LoVo (cell line): ENCODE data around the gene DECR2.
A peak's percentile ranks its signal among the peaks of the same experiment; 100 is the strongest.
"Not testable (repeated sequence)": the region's sequence is repeated elsewhere in the genome, so short reads cannot be mapped to it uniquely, and the experiment has no call there.

Experiments
- DNase-seq: peaks from one replicate; pipeline ENCODE4 v3.0.0-alpha.2; 2016; ENCODE audit warnings: low spot score

The DECR2 gene

GRCh38 chr16:379183-379960, 22.3 kb upstream of the DECR2 start:
- no peak for DNase-seq

DNA sequence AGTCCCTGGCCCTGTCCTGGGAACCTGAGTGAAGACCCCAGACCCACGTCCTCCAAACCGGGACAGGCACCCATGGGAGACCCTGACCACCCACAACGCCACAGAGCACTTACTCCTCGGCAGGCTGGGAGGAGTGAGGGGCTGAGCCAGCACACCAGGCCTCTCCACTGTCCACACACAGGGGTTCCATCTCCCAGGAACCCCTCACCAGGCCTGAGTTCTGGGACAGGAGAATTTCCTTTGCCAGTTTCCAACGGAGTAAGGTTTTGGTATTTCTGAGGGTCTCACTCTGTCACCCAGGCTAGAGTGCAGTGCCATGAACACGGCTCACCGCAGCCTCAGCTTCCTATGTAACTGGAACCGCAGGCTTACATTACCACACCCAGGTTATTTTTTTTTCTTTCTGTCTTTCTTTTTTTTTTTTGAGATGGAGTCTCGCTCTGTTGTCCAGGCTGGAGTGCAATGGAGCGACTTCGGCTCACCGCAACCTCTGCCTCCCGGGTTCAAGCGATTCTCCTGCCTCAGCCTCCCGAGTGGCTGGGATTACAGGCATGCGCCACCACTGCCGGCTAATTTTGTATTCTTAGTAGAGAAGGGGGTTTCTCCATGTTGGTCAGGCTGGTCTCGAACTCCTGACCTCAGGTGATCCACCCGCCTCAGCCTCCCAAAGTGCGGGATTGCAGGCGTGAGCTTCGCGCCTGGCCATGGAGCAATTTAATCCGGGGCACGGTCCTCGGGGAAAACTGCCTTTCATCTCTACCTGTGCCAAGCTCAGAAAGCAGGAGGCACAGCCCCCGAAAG, 21.5 kb upstream of the DECR2 start:
- no peak for DNase-seq

- DNase-seq, result no peak
Observed at GRCh38 chr16:380762-381011, 21.0 kb upstream of the DECR2 start.

DNA sequence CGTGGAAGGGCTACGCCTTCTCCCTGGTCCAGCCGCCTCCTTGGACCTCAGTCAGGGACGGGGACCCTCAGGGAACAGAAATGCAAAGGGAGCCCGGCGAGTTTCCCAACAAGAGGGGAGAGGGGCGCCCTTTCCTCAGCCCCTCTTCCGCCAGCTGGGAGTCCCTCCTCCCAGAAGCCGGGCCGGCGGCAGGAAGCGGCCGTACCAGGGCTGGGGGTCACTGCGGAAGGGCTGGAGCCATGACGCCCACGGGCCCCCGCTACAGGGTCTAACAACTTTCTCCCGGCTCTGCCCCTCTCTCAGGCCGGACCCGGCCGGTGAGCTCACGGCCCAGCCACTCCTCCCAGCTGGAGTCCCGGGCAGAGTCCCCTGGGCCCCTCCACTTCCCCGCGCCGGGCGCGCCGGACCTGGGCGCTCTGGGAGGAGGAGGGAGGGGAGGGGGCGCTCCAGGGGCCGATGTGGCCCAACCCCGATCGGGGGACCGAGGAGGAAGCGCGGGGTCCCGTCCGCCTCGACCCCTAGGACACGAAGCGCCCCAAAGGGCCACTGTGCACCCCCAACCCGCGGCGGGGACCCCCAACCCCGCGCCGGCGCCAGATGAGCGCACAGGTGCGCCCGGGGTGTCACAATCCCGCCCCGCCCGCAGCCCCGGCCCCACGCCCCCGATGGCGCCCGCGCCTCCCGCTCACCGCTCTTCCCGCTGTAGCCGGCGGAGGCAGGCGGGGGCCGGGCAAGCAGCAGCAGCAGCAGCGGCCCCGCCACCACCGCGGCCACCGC, 20.5 kb upstream of the DECR2 start:
- no peak for DNase-seq

DNA sequence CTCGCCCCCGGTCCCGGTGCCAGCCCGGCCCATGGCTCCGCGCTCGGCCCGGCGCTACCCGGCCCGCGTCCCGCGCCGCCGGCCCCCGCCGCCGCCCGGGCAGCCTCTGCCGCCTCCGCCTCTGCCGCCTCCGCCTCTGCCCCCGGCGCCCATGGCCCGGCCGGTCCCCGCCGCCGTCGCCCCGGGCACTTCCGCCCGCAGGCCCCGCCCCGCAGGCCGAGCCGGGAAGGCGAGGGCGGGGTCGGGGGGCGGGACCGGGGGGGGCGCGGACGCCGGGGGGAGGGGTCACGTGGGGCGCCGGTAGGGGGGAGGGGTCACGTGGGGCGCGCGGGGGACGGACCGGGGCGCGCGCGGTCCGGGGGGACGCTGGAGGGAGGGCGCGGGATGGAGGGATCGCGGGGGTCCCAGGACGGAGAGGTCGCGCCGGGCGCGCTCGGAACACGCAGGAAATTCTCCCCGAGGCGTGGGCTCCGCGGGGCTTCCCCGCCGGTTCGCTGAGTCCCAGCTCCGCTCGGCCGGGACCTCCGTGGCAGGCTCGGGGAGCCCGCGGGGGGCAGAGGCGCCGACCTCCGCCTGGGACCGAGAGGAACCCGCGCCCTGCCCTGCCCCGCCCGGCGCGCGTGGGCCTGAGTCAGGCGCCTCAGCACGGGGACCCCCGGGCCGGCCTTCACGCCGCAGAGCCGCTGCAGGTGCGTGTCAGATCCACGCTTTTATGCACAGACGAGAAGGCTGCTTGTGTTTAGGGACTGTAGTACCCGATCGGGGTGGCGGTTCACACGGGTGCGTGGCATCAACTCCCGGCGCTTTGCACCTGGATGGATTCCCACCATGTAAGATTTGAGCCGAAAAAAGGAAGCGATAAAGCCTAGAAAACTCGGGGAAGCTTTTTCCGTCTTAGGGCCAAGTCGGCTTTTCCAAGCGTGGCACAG, 19.6 kb upstream of the DECR2 start, which contains the start of gene PGAP6:
Gene PGAP6, minus strand, starts transcription at position 190 of the 929 bp plus-strand sequence. Its CDS starts 157 bp downstream, at position 33.
- peak; percentile 75 for DNase-seq

DNA sequence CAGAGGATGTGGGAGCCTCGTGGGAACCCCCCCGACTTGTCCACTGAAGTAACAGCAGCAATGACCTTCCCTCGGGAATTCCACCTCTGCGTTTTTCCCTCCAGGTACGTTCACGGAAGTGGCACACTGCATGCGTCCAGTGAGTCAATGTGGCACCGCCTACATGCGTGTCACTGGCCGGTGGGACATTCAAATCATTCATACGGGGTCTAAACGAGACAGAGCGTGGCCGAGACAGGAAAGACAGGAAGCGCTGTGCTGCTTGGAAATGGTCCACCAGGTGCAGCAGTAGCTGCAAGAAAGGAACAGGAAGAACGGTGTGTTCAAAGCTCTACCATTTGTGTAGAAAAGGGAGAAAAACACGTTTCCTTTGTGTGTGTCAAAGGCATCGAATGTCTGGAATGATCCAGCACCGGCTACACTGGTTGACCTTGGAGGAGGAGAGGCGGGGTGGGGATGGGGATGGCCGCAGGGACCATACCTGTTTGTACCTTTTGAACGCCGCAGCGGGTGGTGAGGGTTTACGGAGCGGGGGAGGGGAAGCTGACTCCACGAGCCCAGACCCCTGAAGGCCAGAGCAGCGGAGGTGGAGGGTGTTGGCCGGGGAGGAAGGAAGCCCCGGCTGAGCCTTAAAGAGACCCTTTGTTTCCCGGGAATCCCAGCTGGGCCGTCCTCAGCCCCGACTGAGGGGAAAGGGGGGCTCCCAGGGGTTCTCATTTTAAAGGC, 18.2 kb upstream of the DECR2 start:
- no peak for DNase-seq

DNA sequence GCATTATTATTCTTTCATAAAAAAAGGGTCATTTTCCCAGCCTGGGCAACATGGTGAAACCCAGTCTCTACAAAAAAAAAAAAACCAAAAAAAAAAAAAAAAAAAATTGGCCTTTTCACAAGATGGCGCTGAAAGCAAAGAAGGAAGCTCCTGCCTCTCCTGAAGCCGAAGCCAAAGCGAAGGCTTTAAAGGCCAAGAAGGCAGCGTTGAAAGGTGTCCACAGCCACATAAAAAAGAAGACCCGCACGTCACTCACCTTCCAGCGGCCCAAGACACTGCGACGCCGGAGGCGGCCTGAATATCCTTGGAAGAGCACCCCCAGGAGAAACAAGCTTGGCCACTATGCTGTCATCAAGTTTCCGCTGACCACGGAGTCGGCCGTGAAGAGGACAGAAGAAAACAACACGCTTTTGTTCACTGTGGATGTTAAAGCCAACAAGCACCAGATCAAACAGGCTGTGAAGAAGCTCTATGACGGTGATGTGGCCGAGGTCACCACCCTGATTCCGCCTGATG, 15.0 kb upstream of the DECR2 start:
- DNase-seq, result no peak

DNA sequence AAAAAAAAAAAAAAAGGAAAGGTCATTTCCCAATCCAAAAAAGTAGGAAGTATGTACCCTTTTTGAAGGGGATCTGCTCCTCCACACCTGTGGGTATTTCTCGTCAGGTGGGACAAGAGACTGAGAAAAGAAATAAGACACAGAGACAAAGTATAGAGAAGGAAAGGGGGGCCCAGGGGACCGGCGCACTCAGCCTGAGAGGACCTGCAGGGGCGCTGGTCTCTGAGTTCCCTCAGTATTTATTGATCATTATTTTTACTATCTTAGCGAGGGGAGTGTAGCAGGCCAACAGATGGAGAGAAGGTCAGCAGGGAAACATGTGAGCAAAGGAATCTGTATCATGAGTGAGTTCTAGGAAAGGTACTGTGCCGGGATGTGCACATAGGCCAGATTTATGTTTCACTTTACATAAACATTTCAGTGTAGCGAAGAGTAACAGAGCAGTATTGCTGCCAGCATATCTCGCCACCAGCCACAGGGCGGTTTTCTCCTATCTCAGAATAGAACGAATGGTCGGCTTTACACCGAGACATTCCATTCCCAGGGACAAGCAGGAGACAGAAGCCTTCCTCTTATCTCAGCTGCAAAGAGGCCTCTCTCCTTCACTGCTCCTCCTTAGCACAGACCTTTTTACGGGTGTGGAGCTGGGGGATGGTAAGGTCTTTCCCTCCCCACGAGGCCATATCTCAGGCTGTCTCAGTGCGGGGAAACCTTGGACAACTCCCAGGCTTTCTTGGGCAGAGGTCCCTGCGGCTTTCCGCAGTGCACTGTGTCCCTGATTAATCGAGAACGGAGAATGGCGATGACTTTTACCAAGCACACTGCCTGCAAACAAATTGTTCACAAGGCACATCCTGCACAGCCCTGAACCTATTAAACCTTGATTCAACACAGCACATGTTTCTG, 13.7 kb upstream of the DECR2 start:
- not testable (repeated sequence) for DNase-seq

- no peak for DNase-seq
Observed at GRCh38 chr16:389352-389751, 12.3 kb upstream of the DECR2 start.

GRCh38 chr16:391885-392335, 9.8 kb upstream of the DECR2 start:
- no peak for DNase-seq

DNA sequence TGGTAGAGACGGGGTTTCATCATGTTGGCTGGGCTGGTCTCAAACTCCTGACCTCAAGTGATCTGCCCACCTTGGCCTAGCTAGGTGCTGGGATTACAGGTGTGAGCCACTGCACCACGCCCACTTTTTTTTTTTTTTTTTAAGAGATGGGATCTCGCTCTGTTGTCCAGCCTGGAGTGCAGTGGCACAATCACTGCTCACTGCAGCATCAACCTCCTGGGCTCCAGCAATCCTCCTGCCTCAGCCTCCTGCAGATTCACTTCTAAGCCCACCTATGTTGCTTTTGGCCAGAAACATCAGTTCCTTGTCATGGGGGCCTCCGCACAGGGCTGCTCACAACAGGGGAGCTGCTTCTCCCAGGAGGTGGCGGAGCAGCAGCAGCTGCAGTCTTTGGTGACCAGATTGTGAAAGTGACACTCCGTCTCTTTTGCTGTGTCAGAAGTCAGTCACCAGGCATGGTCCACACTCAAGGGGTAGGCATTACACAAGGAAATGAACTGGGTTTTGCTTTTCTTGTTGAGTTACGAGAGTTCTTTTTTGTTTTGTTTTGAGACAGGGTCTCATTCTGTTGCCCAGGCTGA, 9.1 kb upstream of the DECR2 start:
- no peak for DNase-seq

DNA sequence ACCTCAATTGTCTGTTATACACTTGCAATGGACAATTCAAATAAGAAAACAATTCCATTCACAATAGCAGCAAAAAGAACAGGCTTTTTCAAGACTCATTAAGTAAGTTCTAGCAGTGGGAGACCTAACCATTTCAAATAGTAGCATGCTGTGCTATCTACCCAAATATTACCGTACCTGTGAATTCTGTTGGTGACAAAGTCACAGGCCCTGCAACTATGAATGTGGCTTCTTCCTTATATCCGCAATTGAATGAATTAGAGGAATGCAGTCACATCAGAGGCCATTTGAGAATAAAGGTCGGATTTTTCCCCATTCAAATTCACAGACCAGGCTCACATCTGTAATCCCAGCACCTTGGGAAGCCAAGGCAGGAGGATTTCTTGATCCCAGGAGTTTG, 5.5 kb upstream of the DECR2 start:
- DNase-seq, result no peak

DNA sequence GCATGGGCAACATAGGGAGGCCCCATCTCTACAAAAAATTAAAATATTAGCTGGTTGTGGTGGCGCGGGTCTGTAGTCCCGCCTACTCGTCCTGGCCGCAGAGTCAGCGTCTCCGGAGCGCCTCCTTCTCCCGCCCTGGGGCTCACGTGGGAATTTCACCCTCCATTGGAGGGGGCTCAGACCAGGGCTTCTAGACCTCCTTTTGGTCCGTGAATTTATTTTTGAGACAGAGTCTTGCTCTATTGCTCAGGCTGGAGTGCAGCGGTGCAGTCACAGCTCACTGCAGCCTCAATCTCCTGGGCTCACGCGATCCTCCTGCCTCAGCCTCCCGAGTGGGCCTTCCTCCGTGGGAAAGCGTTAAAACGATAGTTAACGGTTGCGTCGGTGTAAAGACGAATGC, 5.1 kb upstream of the DECR2 start:
- no peak for DNase-seq

GRCh38 chr16:397135-397661, 4.5 kb upstream of the DECR2 start, which contains the start of gene NME4:
TSS of gene NME4 (plus strand) at chr16:397199. CDS start at chr16:397223, 24 bp downstream.
- no peak for DNase-seq

DNA sequence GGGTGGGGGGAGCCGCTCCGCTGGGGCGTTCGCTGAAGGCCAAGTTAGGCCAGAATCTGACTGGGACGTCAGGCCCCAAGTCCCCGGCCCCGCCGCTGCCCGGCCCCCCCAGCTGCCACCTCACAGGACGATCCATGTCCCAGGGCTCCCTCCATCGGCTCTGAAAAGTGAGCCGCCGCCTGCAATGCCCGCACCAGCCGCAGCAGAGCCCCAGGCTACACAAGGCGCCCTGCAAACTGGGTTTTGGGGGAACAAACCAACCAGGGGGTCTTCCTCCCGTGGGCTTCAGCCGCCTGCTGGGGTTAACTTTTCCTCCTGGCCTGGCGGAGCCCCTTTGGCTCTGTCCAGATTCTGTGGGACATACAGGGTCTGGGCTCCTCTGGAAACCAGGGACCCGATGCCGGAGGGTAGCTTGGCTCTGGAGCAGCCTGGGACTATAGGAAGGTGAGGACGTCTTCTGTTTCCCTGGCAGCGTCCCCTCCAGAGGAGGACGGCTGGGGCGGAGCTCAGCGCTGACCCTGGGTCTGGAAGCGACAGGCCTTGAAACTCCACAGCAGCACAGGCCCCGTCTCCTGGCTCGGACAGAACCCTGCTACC, 3.9 kb upstream of the DECR2 start:
- DNase-seq, result no peak

DNA sequence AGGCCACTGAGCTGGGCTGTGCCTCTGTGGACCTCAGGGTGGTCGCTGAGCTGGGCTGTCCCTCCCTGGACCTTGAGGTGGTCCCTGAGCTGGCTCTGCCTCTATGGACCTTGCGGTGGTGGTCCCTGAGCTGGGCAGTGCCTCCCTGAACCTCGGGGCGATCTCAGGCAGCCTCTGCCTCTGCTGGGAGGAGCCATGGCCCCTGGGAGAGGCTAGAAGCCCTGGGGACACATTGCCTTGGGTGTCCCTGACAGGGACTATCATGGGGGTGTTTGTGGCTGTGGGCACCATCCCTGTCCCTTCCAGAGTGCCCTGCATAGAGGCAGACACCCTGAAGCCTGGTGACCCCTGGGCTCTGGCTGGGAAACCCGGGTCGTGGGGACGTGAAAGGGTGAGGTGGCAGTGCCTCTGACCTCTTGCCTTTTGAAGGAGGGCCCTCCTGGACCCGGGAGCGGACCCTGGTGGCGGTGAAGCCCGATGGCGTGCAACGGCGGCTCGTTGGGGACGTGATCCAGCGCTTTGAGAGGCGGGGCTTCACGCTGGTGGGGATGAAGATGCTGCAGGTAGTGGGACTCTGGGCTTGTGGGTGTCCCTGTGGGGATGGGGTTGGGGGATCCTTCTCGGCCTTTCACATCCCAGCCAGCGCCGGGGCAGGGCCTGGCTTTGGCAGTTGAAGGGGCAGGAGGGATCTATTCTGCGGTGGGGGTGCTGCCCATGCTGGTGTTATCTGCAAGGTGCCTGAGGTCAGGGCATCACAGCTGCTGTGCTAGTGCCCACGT, 2.9 kb upstream of the DECR2 start:
- no peak for DNase-seq

DNA sequence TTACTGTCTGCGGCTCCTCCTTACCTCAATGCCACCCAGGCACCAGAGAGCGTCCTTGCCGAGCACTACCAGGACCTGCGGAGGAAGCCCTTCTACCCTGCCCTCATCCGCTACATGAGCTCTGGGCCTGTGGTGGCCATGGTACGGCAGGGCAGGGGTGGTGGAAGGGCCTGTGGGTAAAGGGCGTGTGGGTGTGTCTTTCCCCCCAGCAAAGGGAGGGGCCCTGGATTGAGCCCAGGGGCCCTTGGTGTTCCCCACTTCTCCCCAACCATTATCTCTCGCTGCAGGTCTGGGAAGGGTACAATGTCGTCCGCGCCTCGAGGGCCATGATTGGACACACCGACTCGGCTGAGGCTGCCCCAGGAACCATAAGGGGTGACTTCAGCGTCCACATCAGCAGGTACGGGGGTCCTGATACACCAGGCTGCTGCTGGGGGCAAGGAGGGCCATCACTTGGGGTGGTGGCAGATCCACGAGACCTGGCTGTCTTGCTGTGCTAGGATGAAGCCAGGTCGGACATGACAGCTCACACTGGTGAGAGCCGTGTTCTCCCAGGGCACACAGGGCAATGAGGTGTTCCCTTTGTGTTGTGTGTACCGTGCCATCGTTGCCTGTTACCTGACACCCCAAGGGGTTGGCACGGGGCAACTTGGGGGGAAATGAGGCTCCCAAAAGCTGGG, 2.2 kb upstream of the DECR2 start:
- DNase-seq, result no peak
